ENCODE data around the gene RCBTB1.
"Not testable (repeated sequence)": the region's sequence is repeated elsewhere in the genome, so short reads cannot be mapped to it uniquely, and the experiment has no call there.

RCBTB1 gene

GRCh38 chr13:49530457-49530856, 54.9 kb downstream of the RCBTB1 start:
- Mint-ChIP-seq H3K4me3 (no peak overlapping the region), H3K36me3 (ENCODE audit: low read depth) (peaks cover 35% of the 10 kb centered on the region), H3K27me3 (no peaks in the 10 kb centered on the region), H3K27ac (peak overlapping the region; percentile 55), H3K9me3 (no peaks in the 10 kb centered on the region), H3K4me1 (peaks cover 15% of the 10 kb centered on the region)
- peak; percentile 12 for DNase-seq
- peak; percentile 21 for ATAC-seq

DNA sequence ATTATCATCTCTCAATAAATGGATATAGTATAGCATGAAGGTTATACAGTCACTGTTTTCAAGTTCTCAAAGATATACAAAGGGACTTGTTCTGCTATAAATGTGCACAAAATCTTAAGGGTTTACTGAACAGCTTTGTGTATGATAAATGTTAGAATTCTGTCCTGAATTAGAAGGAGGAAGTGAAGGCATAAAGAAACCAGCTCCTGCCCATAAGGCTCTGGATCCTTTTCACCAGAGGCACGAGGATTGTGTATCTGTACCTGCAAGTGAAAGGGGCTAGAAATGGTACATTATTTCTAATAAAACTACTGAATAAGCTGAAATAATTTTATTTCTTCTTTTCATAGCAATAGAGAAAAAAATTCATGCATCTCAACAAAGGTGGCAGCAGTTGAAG, 57.2 kb downstream of the RCBTB1 start:
- no peak overlapping the region for H3K27ac Mint-ChIP-seq
- DNase-seq, result no peak
- peaks cover 38% of the 10 kb centered on the region for H3K36me3 Mint-ChIP-seq (ENCODE audit: low read depth)
- H3K27me3 Mint-ChIP-seq, result no peaks in the 10 kb centered on the region
- H3K4me1 Mint-ChIP-seq, result peaks cover 12% of the 10 kb centered on the region
- no peaks in the 10 kb centered on the region for H3K9me3 Mint-ChIP-seq
- no peak overlapping the region for H3K4me3 Mint-ChIP-seq
- no peak for ATAC-seq

- Mint-ChIP-seq H3K36me3 (ENCODE audit: low read depth) (peaks cover 38% of the 10 kb centered on the region), H3K9me3 (no peaks in the 10 kb centered on the region), H3K4me3 (no peak overlapping the region), H3K4me1 (peaks cover 7% of the 10 kb centered on the region), H3K27ac (no peak overlapping the region), H3K27me3 (no peaks in the 10 kb centered on the region)
- DNase-seq (no peak), ATAC-seq (no peak)
Observed at GRCh38 chr13:49527123-49527522, 58.2 kb downstream of the RCBTB1 start.

DNA sequence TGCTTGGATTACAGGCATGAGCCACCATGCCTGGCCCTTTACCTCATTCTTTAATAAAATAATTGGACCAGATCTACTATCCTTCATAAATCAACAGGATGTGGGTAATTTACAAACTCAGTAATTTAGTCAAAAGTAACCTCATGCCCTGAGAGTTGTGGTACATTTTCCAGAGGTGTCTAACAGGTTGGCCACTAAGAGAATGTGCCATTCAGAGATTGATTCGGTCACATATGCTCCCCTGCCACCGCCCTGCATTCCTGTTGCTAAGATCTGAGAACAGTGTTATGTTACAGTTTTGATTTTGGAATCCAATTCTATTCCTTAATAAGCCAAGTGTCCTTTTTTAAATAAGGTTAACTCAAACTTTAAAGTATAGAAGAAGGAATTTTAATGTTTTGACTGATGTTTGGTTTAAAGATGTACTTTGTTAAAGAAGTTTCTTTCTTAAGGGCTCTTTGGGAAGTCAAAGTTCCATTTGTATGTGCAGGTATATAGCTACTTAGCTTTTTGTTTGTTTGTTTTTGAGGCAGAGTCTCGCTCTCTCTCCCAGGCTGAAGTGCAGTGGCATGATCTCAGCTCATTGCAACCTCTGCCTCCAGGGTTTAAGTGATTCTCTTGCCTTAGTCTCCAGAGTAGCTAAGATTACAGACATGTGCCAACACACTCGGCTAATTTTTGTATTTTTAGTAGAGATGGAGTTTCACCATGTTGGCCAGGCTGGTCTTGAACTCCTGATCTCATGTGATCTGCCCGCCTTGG, 60.4 kb downstream of the RCBTB1 start:
- DNase-seq, result no peak
- no peaks in the 10 kb centered on the region for H3K9me3 Mint-ChIP-seq
- H3K4me1 Mint-ChIP-seq, result no peaks in the 10 kb centered on the region
- peak overlapping the region; percentile 53 for H3K27ac Mint-ChIP-seq
- peaks cover 38% of the 10 kb centered on the region for H3K36me3 Mint-ChIP-seq (ENCODE audit: low read depth)
- no peak overlapping the region for H3K4me3 Mint-ChIP-seq
- no peaks in the 10 kb centered on the region for H3K27me3 Mint-ChIP-seq
- no peak for ATAC-seq

DNA sequence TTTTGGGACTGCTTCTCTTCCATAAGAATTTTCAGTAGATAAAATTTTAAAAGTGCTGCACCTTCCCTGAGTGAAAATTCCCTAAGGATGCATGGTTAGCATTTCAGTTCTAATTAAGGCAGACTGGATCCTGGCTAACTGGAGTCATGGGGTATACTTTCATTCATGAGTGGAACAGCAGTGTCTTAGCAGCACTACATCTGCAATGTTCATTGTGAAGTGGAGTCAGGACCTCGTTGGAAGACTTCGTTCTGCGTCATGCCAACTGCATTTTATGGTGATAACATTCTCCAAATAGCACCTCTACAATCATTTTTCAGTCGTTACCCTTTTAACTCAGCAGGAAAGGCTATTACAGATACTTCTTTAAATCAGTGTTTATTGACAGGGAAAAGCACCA, 64.1 kb downstream of the RCBTB1 start:
- Mint-ChIP-seq H3K4me3 (no peak overlapping the region), H3K27ac (no peak overlapping the region), H3K4me1 (no peaks in the 10 kb centered on the region), H3K36me3 (ENCODE audit: low read depth) (peaks cover 30% of the 10 kb centered on the region), H3K27me3 (no peaks in the 10 kb centered on the region), H3K9me3 (no peaks in the 10 kb centered on the region)
- DNase-seq (no peak), ATAC-seq (no peak)

- Mint-ChIP-seq H3K27ac (no peak overlapping the region), H3K9me3 (no peaks in the 10 kb centered on the region)
- ATAC-seq, result no peak
Observed at GRCh38 chr13:49517461-49517860, 67.9 kb downstream of the RCBTB1 start.

DNA sequence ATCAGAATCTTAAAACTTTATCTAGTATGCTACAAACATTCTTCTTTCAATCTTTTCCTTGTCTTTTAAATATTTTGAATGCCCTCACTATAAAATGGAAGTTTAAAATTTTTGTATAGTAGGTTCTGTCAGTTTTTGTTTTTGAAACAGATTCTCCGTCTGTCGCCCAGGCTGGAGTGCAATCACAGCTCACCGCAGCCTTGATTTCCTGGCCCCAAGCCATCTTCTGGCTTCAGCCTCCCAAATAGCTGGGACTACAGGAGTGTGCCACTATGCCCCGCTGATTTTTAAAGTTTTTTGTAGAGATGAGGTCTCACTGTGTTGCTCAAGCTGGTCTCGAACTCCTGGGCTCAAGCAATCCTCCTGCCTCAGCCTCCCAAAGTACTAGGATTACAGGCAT, 68.9 kb downstream of the RCBTB1 start:
- DNase-seq (no peak), ATAC-seq (no peak)
- Mint-ChIP-seq H3K9me3 (no peaks in the 10 kb centered on the region), H3K4me3 (no peak overlapping the region), H3K27ac (no peak overlapping the region), H3K27me3 (no peaks in the 10 kb centered on the region), H3K36me3 (ENCODE audit: low read depth) (peaks cover 40% of the 10 kb centered on the region), H3K4me1 (no peaks in the 10 kb centered on the region)

More at GRCh38 chr13:49517461-49517860, 67.9 kb downstream of the RCBTB1 start:
- no peaks in the 10 kb centered on the region for H3K27me3 Mint-ChIP-seq
- H3K4me1 Mint-ChIP-seq, result no peaks in the 10 kb centered on the region
- no peak for DNase-seq
- H3K4me3 Mint-ChIP-seq, result no peak overlapping the region
- peaks cover 31% of the 10 kb centered on the region for H3K36me3 Mint-ChIP-seq (ENCODE audit: low read depth)

DNA sequence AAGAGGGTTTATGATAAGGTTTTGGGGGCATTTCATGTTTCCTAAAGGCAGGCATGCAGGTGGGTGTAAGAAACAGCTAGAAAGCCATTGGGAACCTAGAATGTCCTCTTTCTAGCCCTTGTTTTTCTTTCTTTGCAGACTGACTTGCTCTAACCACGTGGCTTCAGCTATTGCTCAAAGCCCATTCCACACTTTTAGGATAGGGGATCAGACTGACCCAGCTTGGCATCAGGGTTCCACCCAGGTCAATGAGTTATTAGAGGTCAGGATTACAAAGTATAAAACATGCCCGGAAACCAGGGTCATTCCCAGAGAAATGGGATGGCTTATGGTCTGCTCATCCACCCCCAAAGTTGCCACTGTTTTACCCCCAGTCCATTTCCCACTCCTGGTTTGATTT, 72.8 kb downstream of the RCBTB1 start:
- no peak for DNase-seq
- no peak overlapping the region for H3K4me3 Mint-ChIP-seq
- no peak for ATAC-seq
- H3K27ac Mint-ChIP-seq, result no peak overlapping the region
- no peaks in the 10 kb centered on the region for H3K27me3 Mint-ChIP-seq
- H3K36me3 Mint-ChIP-seq (ENCODE audit: low read depth), result peaks cover 39% of the 10 kb centered on the region
- H3K4me1 Mint-ChIP-seq, result peaks cover 3% of the 10 kb centered on the region
- H3K9me3 Mint-ChIP-seq, result no peaks in the 10 kb centered on the region

GRCh38 chr13:49503951-49504350, 81.4 kb downstream of the RCBTB1 start:
- Mint-ChIP-seq H3K36me3 (ENCODE audit: low read depth) (peaks cover 46% of the 10 kb centered on the region), H3K9me3 (no peaks in the 10 kb centered on the region), H3K4me1 (peaks cover 29% of the 10 kb centered on the region), H3K27ac (no peak overlapping the region), H3K27me3 (no peaks in the 10 kb centered on the region), H3K4me3 (no peak overlapping the region)
- DNase-seq (no peak), ATAC-seq (no peak)

DNA sequence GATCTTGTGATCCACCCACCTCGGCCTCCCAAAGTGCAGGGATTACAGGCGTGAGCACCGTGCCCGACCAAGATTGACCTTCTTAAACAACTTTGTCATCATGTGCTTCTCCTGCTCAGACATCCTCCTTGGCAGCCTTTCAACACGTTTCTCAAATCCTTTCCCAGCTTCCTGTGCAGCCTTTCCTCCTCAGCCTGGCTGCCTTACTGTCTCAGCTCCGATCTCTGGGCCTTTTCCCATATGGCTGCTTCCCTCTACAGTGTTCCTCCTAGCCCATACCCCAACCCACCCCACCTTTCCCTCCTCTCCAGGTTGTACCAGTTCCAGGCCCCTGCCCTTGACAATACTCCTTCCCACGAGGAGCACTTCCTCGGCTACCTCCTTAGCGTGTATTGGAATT, 82.4 kb downstream of the RCBTB1 start:
- no peaks in the 10 kb centered on the region for H3K27me3 Mint-ChIP-seq
- no peak for ATAC-seq
- no peak overlapping the region for H3K4me3 Mint-ChIP-seq
- no peak overlapping the region for H3K27ac Mint-ChIP-seq
- H3K4me1 Mint-ChIP-seq, result peaks cover 38% of the 10 kb centered on the region
- peaks cover 52% of the 10 kb centered on the region for H3K36me3 Mint-ChIP-seq (ENCODE audit: low read depth)
- no peaks in the 10 kb centered on the region for H3K9me3 Mint-ChIP-seq
- DNase-seq, result no peak

DNA sequence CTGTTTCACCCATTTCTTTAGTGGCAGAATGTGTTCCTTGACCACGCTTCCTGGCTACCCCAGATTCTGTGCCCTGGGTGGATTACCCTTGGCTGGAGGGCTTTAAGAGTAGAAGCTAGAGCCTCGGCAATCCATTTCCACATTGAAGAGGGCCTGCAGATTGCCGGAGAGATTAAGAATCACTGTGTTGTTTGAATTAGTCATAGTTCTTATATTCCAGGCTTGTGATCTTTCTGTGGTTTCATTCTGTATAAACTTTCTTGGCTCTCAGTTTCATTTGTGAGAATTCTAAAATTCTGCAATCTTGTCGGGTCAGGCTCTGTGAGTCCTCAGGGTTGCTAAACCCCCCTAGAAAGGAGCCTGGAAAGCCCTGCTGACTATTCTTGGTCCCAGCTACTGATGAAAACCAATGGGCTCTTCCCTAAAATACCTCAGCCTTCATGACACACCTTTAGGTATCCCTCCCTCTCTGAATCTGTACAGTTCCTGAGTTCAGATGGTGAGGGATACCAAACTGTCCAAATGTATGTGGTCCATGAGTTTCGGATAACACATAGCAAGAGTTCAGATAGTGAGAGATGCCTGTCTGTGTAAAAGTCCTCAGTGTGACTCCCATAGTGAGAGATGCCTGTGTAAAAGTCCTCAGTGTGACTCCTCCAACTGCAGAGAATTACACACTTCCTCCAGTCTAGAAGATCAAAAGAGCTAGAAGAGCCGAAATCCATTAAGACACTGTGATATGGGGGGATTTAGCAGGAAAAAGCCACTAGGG, 85.3 kb downstream of the RCBTB1 start:
- peak overlapping the region; percentile 36 for H3K27ac Mint-ChIP-seq
- DNase-seq (no peak), ATAC-seq (no peak)
- no peaks in the 10 kb centered on the region for H3K27me3 Mint-ChIP-seq
- no peaks in the 10 kb centered on the region for H3K9me3 Mint-ChIP-seq
- peaks cover 53% of the 10 kb centered on the region for H3K36me3 Mint-ChIP-seq (ENCODE audit: low read depth)
- H3K4me3 Mint-ChIP-seq, result no peak overlapping the region
- peaks cover 54% of the 10 kb centered on the region for H3K4me1 Mint-ChIP-seq

DNA sequence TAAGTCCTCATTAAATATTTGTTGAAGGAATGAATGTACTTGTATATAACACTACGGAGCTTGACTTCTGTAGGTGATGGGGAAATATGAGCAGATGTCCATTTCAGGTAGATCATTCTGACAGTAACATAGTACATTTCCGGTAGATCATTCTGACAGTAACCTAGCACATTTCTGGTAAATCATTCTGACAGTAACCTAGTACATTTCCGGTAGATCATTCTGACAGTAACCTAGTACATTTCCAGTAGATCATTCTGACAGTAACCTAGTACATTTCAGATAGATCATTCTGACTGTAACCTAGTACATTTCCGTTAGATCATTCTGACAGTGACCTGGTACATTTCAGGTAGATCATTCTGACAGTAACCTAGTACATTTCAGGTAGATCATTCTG, 87.2 kb downstream of the RCBTB1 start:
- Mint-ChIP-seq H3K27me3 (no peaks in the 10 kb centered on the region), H3K9me3 (no peaks in the 10 kb centered on the region), H3K27ac (peak overlapping the region; percentile 70), H3K4me3 (no peak overlapping the region), H3K36me3 (ENCODE audit: low read depth) (peaks cover 45% of the 10 kb centered on the region), H3K4me1 (peaks cover 58% of the 10 kb centered on the region)
- no peak for DNase-seq
- no peak for ATAC-seq

DNA sequence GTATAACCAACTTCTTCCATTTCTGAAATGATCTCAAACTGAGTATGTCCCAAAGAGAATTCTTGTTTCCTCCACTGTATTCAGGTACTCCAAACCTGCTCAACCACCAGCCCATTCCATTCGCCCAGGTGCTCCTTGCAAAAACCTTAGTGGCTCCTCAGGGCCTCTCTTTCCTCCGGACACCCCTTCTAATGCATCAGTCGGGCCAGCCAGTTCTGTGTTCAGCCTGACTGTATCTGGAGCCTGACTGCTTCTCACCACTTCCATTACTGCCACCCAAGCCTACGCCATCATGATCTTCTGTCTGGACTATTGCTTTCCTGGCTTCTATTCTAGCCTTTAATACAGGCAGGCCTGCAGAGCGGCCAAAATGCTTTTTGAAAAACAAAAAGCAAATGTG, 88.1 kb downstream of the RCBTB1 start:
- Mint-ChIP-seq H3K9me3 (no peaks in the 10 kb centered on the region), H3K4me1 (peaks cover 55% of the 10 kb centered on the region), H3K27ac (peak overlapping the region; percentile 98), H3K27me3 (no peaks in the 10 kb centered on the region), H3K4me3 (peak overlapping the region; percentile 93), H3K36me3 (ENCODE audit: low read depth) (peaks cover 39% of the 10 kb centered on the region)
- DNase-seq (no peak), ATAC-seq (no peak)

DNA sequence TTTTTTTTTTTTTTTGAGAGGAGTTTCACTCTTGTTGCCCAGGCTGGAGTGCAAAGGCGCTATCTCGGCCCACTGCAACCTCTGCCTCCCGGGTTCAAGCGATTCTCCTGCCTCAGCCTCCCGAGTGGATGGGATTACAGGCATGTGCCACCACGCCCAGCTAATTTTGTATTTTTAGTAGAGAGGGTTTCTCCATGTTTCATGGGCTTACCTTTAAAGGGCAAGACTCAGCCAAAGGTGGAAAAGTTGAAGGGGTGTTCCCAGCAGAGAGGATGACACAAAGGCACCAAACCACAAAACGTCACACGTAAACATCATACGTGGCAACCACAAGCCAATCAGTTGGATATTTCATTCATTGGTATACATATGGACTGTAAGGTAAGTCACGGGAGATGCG, 88.5 kb downstream of the RCBTB1 start:
- H3K27ac Mint-ChIP-seq, result peak overlapping the region; percentile 98
- ATAC-seq (peak; percentile 16), DNase-seq (peak; percentile 63)
- H3K9me3 Mint-ChIP-seq, H3K27me3 Mint-ChIP-seq: not testable (repeated sequence)
- peak overlapping the region; percentile 93 for H3K4me3 Mint-ChIP-seq
- H3K4me1 Mint-ChIP-seq, result peaks cover 55% of the 10 kb centered on the region
- H3K36me3 Mint-ChIP-seq (ENCODE audit: low read depth), result peaks cover 41% of the 10 kb centered on the region

Measured in activated naive CD8-positive, alpha-beta T cell treated with anti-CD3 and anti-CD28 coated beads, Interleukin-2, amount 50 U/mL, for 24 hours (primary cell).